CD4-positive, alpha-beta T cell treated with Interleukin-4 for 4 hours (primary cell): ENCODE data around the gene TNFRSF17.

Source experiments
- DNase-seq: peaks from one replicate; pipeline ENCODE4 v3.0.0-alpha.2; 2020

The TNFRSF17 gene

GRCh38 chr16:11972128-11972527 is 7.1 kb downstream of the TNFRSF17 start:
- DNase-seq, result no peak

GRCh38 chr16:11973070-11973469 is 8.1 kb downstream of the TNFRSF17 start:
- DNase-seq, result no peak

- DNase-seq, result no peak
These were observed 11.9 kb downstream of the TNFRSF17 start for GRCh38 chr16:11976850-11977375.

- no peak for DNase-seq
These were observed 12.5 kb downstream of the TNFRSF17 start for GRCh38 chr16:11977376-11978041.

- no peak for DNase-seq
These were observed 13.1 kb downstream of the TNFRSF17 start for GRCh38 chr16:11978080-11978479.

GRCh38 chr16:11979013-11979672 is 14.1 kb downstream of the TNFRSF17 start:
- no peak for DNase-seq

GRCh38 chr16:11980136-11980844 is 15.3 kb downstream of the TNFRSF17 start:
- DNase-seq, result no peak

GRCh38 chr16:11985250-11985649 is 20.2 kb downstream of the TNFRSF17 start:
- DNase-seq, result no peak

- no peak for DNase-seq
These were observed 21.6 kb downstream of the TNFRSF17 start for GRCh38 chr16:11986521-11987057.

GRCh38 chr16:11988258-11988978 is 23.4 kb downstream of the TNFRSF17 start:
- no peak for DNase-seq

- no peak for DNase-seq
These were observed 25.8 kb downstream of the TNFRSF17 start for GRCh38 chr16:11990702-11991390.

GRCh38 chr16:11992008-11992584 is 27.1 kb downstream of the TNFRSF17 start:
- DNase-seq, result no peak

- no peak for DNase-seq
These were observed 27.8 kb downstream of the TNFRSF17 start for GRCh38 chr16:11992586-11993524.

GRCh38 chr16:11994143-11995119 is 29.4 kb downstream of the TNFRSF17 start:
- no peak for DNase-seq

- no peak for DNase-seq
These were observed 31.7 kb downstream of the TNFRSF17 start for GRCh38 chr16:11996433-11997330.

- DNase-seq, result no peak
These were observed 35.0 kb downstream of the TNFRSF17 start for GRCh38 chr16:12000032-12000431.

- DNase-seq, result no peak
These were observed 37.5 kb downstream of the TNFRSF17 start for GRCh38 chr16:12002447-12003006.

- no peak for DNase-seq
These were observed 41.6 kb downstream of the TNFRSF17 start for GRCh38 chr16:12006637-12007036.
